Measurements from ENCODE around the gene MOB2.

The MOB2 gene

DNA sequence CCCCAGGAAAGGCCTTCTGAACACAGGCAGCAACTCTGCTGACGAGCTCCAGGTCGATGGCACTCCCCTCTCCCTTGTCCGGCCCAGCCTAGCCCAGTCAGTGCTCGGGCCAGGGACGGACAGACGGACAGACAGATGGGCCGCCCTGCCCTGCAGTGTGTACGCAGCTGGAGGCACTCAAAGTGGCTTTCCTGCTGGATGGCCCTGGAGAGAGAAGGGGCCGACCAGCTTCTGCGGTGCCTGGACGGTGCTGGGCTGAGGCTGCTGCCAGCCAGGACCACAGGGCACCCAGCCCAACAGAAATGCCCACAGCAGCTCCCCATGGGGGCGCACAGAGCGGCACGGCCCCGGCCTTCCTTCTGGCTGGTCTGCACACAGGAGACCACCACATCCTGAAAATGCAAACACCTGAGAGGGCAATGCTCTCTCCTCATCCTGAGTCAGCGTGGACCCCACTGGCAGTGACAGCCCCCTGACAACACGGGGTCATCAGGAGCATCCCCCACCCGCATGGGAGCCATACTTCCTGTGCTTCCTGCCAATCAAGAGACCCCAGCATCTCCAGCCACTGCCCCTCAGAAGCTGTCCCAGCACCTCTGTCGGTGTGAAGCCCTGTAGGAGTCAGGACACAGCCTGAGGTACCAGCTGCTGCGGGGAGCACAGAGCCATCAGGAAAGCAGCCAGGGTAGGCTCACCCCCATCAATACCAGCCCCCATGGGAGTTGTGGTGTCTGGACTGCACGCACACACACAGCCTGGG, 692 bp upstream of the MOB2 start:
- no peak for DNase-seq (ENCODE audit: low read depth in 2 of 2)

- DNase-seq (ENCODE audit: low read depth in 2 of 2) = no peak
These were observed 1.1 kb downstream of the MOB2 start for GRCh38 chr11:1485504-1485885.

- DNase-seq (ENCODE audit: low read depth in 2 of 2) = no peak
These were observed 1.7 kb downstream of the MOB2 start for GRCh38 chr11:1484695-1485503.

GRCh38 chr11:1484061-1484671, 2.4 kb downstream of the MOB2 start:
- DNase-seq (ENCODE audit: low read depth in 2 of 2) = no peak

GRCh38 chr11:1483445-1483961, 3.1 kb downstream of the MOB2 start:
- DNase-seq (ENCODE audit: low read depth in 2 of 2) = no peak

- no peak for DNase-seq (ENCODE audit: low read depth in 2 of 2)
These were observed 3.8 kb downstream of the MOB2 start for GRCh38 chr11:1482581-1483444.

DNA sequence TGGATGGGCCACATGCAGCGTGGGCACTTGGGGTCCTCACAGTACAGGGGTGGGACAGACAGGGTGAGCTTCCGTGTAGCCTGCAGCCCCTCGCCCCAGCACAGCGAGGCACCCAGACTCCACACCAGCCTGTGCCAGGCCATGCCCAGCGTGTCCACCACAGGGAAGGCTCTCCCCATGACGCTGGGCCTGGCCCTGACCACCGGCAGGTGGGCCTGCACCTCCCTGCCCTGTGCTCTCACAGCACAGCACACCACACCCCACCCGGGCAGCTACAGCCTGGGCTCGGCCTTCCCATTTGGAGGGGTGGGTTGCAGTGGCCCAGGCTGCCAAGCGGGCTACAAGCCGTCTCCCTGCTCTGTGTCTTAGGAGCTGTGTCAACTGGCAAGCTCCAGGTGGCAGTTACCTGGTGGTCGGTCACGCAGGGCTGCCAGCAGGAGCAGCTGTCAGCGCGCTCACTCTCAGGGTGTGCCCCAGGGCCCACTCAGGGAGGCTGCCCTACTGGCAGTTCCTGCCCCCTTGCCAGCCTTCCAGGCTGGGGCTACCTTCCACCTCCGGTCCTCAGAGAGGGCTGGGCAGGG, 4.6 kb downstream of the MOB2 start:
- no peak for DNase-seq (ENCODE audit: low read depth in 2 of 2)

GRCh38 chr11:1481483-1481825, 5.1 kb downstream of the MOB2 start:
- no peak for DNase-seq (ENCODE audit: low read depth in 2 of 2)

DNA sequence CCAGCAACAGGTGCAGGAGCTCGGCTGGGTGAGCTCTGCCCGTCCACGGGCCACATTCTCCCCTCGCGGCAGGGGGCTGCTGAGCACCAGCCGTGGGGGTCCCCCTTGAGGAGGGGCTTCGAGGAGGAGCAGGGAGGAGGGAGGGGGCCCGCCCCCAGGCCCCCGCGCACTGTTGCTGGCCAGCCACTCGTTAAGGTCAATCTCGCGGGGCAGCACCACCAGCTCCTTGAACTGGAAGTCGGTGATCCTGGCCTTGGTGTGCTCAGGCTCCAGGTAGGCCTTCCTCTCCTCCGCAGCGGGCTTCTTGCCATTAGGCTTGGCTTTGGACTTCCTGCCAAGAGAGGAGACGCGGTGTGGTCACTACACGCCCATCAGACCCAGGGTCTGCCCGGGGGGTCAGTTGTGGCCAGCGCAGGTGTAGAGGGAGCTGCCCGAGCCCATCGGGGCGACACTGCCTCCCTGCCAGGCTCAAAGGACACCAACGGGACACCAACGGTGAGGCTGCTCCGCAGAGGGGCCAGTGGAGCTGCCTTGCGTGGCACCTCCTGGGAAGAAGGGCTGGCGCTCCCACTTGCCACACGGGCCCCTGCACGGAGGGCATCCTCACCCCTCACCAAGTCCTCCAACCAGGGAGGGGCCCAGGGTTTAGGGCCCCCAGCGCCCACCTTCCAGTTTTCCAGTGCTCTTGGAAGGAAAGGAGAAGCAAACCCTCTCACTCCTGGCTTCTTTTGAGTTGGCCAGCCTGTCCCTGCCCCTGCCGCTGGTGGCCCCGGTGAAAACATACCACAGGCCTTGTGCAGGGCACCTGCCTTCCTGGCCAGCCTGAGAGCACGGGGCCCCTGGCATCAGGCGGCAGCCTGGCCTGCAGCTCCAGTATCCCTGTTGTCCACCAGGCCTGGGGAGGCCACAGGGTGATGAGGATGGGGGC, 5.8 kb downstream of the MOB2 start:
- DNase-seq (ENCODE audit: low read depth in 2 of 2) = no peak

DNA sequence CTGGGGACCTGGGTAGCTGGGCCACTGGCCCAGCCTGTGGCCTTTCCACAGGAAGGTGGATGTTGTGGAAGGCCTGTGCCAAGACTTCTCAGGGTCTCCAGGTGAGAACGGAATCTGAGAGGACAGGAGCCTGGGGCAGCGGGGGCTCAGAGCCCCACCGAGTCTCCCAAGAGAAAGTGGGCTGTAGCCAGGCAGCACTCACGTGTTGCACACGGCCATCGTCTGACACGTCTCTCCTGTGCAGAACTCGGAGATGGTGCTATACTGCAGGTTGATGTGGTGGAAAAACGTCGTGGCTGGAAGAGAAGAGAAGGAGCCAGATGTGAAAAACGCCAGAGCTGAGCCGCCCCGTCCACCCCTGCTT, 6.4 kb downstream of the MOB2 start:
- no peak for DNase-seq (ENCODE audit: low read depth in 2 of 2)

GRCh38 chr11:1479678-1480118, 6.9 kb downstream of the MOB2 start:
- DNase-seq (ENCODE audit: low read depth in 2 of 2) = no peak

DNA sequence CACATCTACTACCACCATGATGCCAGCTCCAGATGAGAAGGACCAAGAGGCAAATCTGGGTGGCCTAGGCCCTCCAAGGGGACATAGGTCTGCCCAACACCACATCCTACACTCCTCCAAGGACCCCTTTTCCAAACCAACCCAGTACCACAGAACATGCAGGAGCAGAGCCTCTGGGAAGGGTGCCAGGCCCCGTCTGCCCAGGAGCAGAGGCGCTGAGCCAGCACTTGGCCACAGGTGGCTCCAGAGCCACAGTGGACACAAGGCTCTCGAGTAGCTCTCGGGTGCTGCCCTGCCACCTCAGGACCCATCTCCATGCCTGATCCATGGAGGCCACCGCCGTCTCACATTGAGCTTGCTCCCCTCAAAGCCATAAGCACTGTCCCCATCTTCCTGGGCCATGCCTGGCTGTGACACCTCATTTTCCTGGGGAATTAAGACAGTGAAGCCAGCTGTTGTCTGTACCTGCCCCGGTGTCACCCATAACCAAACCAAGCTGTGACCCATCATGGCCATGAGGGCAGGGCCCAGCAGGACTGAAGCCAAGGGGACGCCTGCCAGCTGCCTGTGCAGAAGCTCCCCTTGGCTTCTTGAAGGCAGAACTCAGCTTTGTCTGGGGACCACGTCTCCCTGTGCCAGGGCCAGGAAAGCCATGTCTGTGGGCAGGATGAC, 7.4 kb downstream of the MOB2 start:
- no peak for DNase-seq (ENCODE audit: low read depth in 2 of 2)

GRCh38 chr11:1478544-1478943, 8.0 kb downstream of the MOB2 start:
- DNase-seq (ENCODE audit: low read depth in 2 of 2) = no peak

DNA sequence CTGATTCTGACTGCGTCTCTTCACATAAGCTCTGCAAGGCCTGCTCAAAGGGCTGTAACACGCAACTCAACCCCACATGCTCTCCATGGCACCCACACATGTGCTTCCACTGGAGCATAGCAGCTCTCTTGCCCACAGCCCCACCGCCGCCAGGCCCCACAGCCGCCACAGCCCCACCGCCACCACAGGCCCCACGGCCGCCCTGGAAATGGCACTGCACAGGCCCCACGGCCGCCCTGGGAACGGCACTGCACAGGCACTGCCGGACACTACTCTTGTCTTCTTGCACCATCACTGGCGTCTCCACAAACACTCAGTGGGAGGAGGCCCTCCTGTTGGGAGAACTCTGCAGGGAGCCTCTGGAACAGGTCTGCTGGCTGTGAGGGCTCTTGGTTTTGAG, 8.6 kb downstream of the MOB2 start:
- DNase-seq (ENCODE audit: low read depth in 2 of 2) = no peak

- no peak for DNase-seq (ENCODE audit: low read depth in 2 of 2)
These were observed 9.4 kb downstream of the MOB2 start for GRCh38 chr11:1476940-1477736.

DNA sequence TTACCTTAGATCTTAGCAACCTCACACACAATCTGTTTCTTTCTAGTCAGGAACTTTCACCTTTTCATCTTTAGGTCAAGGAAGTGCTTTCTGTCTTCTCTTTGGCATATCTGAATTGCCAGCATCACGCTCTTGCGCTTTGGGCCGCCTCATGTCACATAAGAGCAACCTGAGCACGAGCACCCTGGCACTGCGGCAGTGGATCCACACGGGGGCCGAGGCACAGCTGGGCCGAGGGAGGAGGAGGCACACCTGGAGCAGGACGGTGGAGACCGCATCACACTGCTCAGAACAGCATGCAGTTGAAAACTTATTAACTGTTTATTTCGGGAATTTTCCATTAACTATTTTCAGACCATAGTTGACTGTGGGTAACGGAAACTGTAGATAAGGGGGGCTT, 10.7 kb downstream of the MOB2 start:
- no peak for DNase-seq (ENCODE audit: low read depth in 2 of 2)

GRCh38 chr11:1473786-1474185, 12.8 kb downstream of the MOB2 start:
- DNase-seq (ENCODE audit: low read depth in 2 of 2) = no peak

GRCh38 chr11:1473011-1473628, 13.5 kb downstream of the MOB2 start:
- no peak for DNase-seq (ENCODE audit: low read depth in 2 of 2)

All from stimulated activated CD8-positive, alpha-beta memory T cell treated with anti-CD3 and anti-CD28 coated beads, Interleukin-15, amount 100 ng/mL, for 48 hours (primary cell).